ENCODE results near the gene SKOR2.

SKOR2 gene

DNA sequence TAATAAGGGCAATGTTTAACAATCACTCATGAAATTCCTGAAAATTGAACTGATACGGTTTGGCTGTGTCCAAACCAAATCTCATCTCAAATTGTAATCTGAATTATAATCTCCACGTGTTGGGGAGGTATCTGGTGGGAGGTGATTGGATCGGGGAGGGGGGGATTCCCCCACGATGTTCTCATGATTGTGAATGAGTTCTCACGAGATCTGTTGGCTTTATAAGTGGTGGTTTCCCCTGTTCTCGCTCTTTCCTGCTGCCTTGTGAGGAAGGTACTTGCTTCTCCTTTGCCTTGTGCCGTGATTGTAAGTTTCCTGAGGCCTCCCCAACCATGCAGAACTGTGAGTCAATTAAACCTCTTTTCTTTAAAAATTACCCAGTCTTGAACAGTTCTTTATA, 34.0 kb upstream of the SKOR2 start:
- ATAC-seq (ENCODE audit: insufficient read depth, low read depth) (no peak), DNase-seq (no peak)
- Histone ChIP-seq H3K4me1 (ENCODE audit: insufficient read depth, low read length) (no peaks in the 10 kb centered on the region), H3K9ac (ENCODE audit: low read depth, low read length) (no peak overlapping the region), H4K20me1 (ENCODE audit: insufficient read depth, low read length) (no peaks in the 10 kb centered on the region), H3K27ac (ENCODE audit: low read length) (no peak overlapping the region), H2AFZ (ENCODE audit: low read depth, low read length) (no peak overlapping the region), H3K79me2 (ENCODE audit: insufficient read depth, low read length) (no peaks in the 10 kb centered on the region), H3K27me3 (ENCODE audit: insufficient read depth, low read length, poor library complexity) (peaks cover 21% of the 10 kb centered on the region), H3K9me3 (ENCODE audit: insufficient read depth, low read length, severe bottlenecking) (no peaks in the 10 kb centered on the region), H3K36me3 (ENCODE audit: insufficient read depth, low read length) (no peaks in the 10 kb centered on the region), H3K4me3 (ENCODE audit: low read depth in 1 of 2, low read length in 2 of 2) (no peak overlapping the region), H3K4me2 (ENCODE audit: insufficient read depth, low read length) (no peak overlapping the region)
- TF ChIP-seq, protein P1, sequence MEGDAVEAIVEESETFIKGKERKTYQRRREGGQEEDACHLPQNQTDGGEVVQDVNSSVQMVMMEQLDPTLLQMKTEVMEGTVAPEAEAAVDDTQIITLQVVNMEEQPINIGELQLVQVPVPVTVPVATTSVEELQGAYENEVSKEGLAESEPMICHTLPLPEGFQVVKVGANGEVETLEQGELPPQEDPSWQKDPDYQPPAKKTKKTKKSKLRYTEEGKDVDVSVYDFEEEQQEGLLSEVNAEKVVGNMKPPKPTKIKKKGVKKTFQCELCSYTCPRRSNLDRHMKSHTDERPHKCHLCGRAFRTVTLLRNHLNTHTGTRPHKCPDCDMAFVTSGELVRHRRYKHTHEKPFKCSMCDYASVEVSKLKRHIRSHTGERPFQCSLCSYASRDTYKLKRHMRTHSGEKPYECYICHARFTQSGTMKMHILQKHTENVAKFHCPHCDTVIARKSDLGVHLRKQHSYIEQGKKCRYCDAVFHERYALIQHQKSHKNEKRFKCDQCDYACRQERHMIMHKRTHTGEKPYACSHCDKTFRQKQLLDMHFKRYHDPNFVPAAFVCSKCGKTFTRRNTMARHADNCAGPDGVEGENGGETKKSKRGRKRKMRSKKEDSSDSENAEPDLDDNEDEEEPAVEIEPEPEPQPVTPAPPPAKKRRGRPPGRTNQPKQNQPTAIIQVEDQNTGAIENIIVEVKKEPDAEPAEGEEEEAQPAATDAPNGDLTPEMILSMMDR (IDR thresholded peaks at IDR 0.05; ENCODE audit: borderline replicate concordance, extremely low read depth, low read length, poor library complexity, severe bottlenecking), result no peak
- no peak for TF ChIP-seq EZH2 (IDR thresholded peaks at IDR 0.05; ENCODE audit: borderline replicate concordance, low read depth, low read length, severe bottlenecking)

GRCh38 chr18:47284721-47285395, 33.4 kb upstream of the SKOR2 start:
- Histone ChIP-seq H3K9ac (ENCODE audit: low read depth, low read length) (no peak overlapping the region), H3K9me3 (ENCODE audit: insufficient read depth, low read length, severe bottlenecking) (no peaks in the 10 kb centered on the region), H3K79me2 (ENCODE audit: insufficient read depth, low read length) (no peaks in the 10 kb centered on the region), H3K4me2 (ENCODE audit: insufficient read depth, low read length) (no peak overlapping the region), H3K27me3 (ENCODE audit: insufficient read depth, low read length, poor library complexity) (peaks cover 26% of the 10 kb centered on the region), H3K4me3 (ENCODE audit: low read depth in 1 of 2, low read length in 2 of 2) (no peak overlapping the region), H4K20me1 (ENCODE audit: insufficient read depth, low read length) (no peaks in the 10 kb centered on the region), H2AFZ (ENCODE audit: low read depth, low read length) (no peak overlapping the region), H3K27ac (ENCODE audit: low read length) (no peak overlapping the region), H3K36me3 (ENCODE audit: insufficient read depth, low read length) (no peaks in the 10 kb centered on the region), H3K4me1 (ENCODE audit: insufficient read depth, low read length) (no peaks in the 10 kb centered on the region)
- no peak for DNase-seq
- TF ChIP-seq, protein P1 (IDR thresholded peaks at IDR 0.05; ENCODE audit: borderline replicate concordance, extremely low read depth, low read length, poor library complexity, severe bottlenecking), result no peak
- TF ChIP-seq EZH2 (IDR thresholded peaks at IDR 0.05; ENCODE audit: borderline replicate concordance, low read depth, low read length, severe bottlenecking), result no peak
- no peak for ATAC-seq (ENCODE audit: insufficient read depth, low read depth)

GRCh38 chr18:47283476-47283875, 32.0 kb upstream of the SKOR2 start:
- H3K79me2 ChIP-seq (ENCODE audit: insufficient read depth, low read length), result no peaks in the 10 kb centered on the region
- no peak overlapping the region for H2AFZ ChIP-seq (ENCODE audit: low read depth, low read length)
- no peaks in the 10 kb centered on the region for H3K9me3 ChIP-seq (ENCODE audit: insufficient read depth, low read length, severe bottlenecking)
- H3K4me1 ChIP-seq (ENCODE audit: insufficient read depth, low read length), result no peaks in the 10 kb centered on the region
- H4K20me1 ChIP-seq (ENCODE audit: insufficient read depth, low read length), result no peaks in the 10 kb centered on the region
- ATAC-seq (ENCODE audit: insufficient read depth, low read depth), result 0 out of 3 replicates have a peak, but pooled peaks have one; percentile 47
- no peak overlapping the region for H3K9ac ChIP-seq (ENCODE audit: low read depth, low read length)
- H3K27me3 ChIP-seq (ENCODE audit: insufficient read depth, low read length, poor library complexity), result peaks cover 28% of the 10 kb centered on the region
- no peaks in the 10 kb centered on the region for H3K36me3 ChIP-seq (ENCODE audit: insufficient read depth, low read length)
- no peak overlapping the region for H3K27ac ChIP-seq (ENCODE audit: low read length)
- no peak overlapping the region for H3K4me2 ChIP-seq (ENCODE audit: insufficient read depth, low read length)
- TF ChIP-seq, protein P1 (IDR thresholded peaks at IDR 0.05; ENCODE audit: borderline replicate concordance, extremely low read depth, low read length, poor library complexity, severe bottlenecking), result peak; percentile 57
- no peak for TF ChIP-seq EZH2 (IDR thresholded peaks at IDR 0.05; ENCODE audit: borderline replicate concordance, low read depth, low read length, severe bottlenecking)
- no peak for DNase-seq
- H3K4me3 ChIP-seq (ENCODE audit: low read depth in 1 of 2, low read length in 2 of 2), result no peak overlapping the region
